IMR-90 (cell line): Measurements from ENCODE around the gene BIK. TPM values are rescaled to one million over a fixed set of nuclear protein-coding genes. Genes with fewer than 3 reads are reported as not detected.

Source experiments
- ATAC-seq: fragments of 200-7000 bp; cut with Tn5 transposase; 2 replicates; pipeline ENCODE4 v1.9.1; 2020; ENCODE audit warnings: low read depth, mild to moderate bottlenecking, moderate library complexity
- BruUV-seq: library from RNA; stranded (reverse); fragments of 400-500 nt; replicated peaks from 2 replicates; lab custom pipeline; 2021; lab: Mats Ljungman, UMichigan
- CTCF ChIA-PET: fragments of 300-600 bp; formaldehyde crosslinking; extraction: SDS; loops from one replicate; lab custom pipeline; 2021; ENCODE audit warnings: antibody characterized with exemption; lab: Yijun Ruan, JAX
- POLR2A ChIA-PET: fragments of 300-600 bp; sonication (Branson Sonifier 250); formaldehyde crosslinking; loops from one replicate; lab custom pipeline; 2022; ENCODE audit warnings: antibody characterized with exemption; ENCODE audit not compliant: unreplicated experiment; lab: Charles Lee
- DNase-seq: peaks from one replicate; pipeline ENCODE4 v3.0.0; 2013
- H2AFZ ChIP-seq: replicated peaks from 2 replicates; pipeline ENCODE3; 2013; ENCODE audit warnings: low read length, mild to moderate bottlenecking; ENCODE audit not compliant: poor library complexity
- H2AK5ac ChIP-seq: 2 replicates; pipeline ENCODE4 v1.6.1; 2013; ENCODE audit warnings: low read depth, low read length, inconsistent platforms
- H2AK9ac ChIP-seq: replicated peaks from 2 replicates; pipeline ENCODE3; 2013; ENCODE audit warnings: mild to moderate bottlenecking, low read depth, low read length, moderate library complexity; ENCODE audit not compliant: poor library complexity
- H2BK120ac ChIP-seq: 2 replicates; pipeline ENCODE4 v1.6.1; 2013; ENCODE audit warnings: low read depth, low read length, inconsistent platforms
- H2BK15ac ChIP-seq: 3 replicates; pipeline ENCODE4 v1.6.1; 2013; ENCODE audit warnings: low read depth, low read length, inconsistent platforms
- H2BK20ac ChIP-seq: 2 replicates; pipeline ENCODE4 v1.6.1; 2013; ENCODE audit warnings: low read depth, mild to moderate bottlenecking, inconsistent platforms, low read length, moderate library complexity
- H2BK5ac ChIP-seq: 2 replicates; pipeline ENCODE4 v1.6.1; 2013; ENCODE audit warnings: mild to moderate bottlenecking, low read depth, low read length, inconsistent platforms; ENCODE audit not compliant: poor library complexity, severe bottlenecking
- H3K14ac ChIP-seq: replicated peaks from 2 replicates; pipeline ENCODE4 v1.6.1; 2013; ENCODE audit warnings: low read depth, low read length, inconsistent platforms
- H3K18ac ChIP-seq: 2 replicates; pipeline ENCODE4 v1.6.1; 2013; ENCODE audit warnings: low read depth, low read length, control low read depth
- H3K23ac ChIP-seq: 2 replicates; pipeline ENCODE4 v1.6.1; 2013; ENCODE audit warnings: low read depth, low read length, inconsistent platforms
- H3K27ac ChIP-seq: 2 replicates; pipeline ENCODE4 v1.5.1; 2013; ENCODE audit warnings: mild to moderate bottlenecking, control low read depth, low read length; ENCODE audit not compliant: insufficient read depth
- H3K27me3 ChIP-seq: 2 replicates; pipeline ENCODE4 v1.6.1; 2013; ENCODE audit warnings: low read length; ENCODE audit not compliant: control insufficient read depth, insufficient read depth
- H3K36me3 ChIP-seq: 2 replicates; pipeline ENCODE4 v1.6.1; 2013; ENCODE audit warnings: low read length, mixed read lengths; ENCODE audit not compliant: control insufficient read depth, insufficient read depth
- H3K4ac ChIP-seq: 2 replicates; pipeline ENCODE4 v1.6.1; 2013; ENCODE audit warnings: low read depth, low read length, inconsistent platforms
- H3K4me1 ChIP-seq: 2 replicates; pipeline ENCODE4 v1.6.1; 2013; ENCODE audit warnings: low read length, mixed read lengths; ENCODE audit not compliant: control insufficient read depth, insufficient read depth
- H3K4me2 ChIP-seq: 2 replicates; pipeline ENCODE4 v1.6.1; 2013; ENCODE audit warnings: low read depth, mild to moderate bottlenecking, control low read depth, low read length, moderate library complexity
- H3K4me3 ChIP-seq: 2 replicates; pipeline ENCODE4 v1.5.1; 2013; ENCODE audit warnings: low read depth, mild to moderate bottlenecking, control low read depth, low read length, moderate library complexity; ENCODE audit not compliant: insufficient read depth
- H3K56ac ChIP-seq: 2 replicates; pipeline ENCODE4 v1.6.1; 2013; ENCODE audit warnings: low read length, inconsistent platforms; ENCODE audit not compliant: insufficient read depth; ENCODE audit errors: extremely low read depth
- H3K79me1 ChIP-seq, 2 experiments: 2 replicates each; pipeline ENCODE4 v1.6.1; 2013; ENCODE audit warnings: low read length in 2 of 2, inconsistent platforms in 1 of 2, low read depth in 1 of 2
- H3K9ac ChIP-seq: 2 replicates; pipeline ENCODE4 v1.6.1; 2013; ENCODE audit warnings: low read depth, low read length, control low read depth
- H3K9me1 ChIP-seq: 2 replicates; pipeline ENCODE4 v1.6.1; 2013; ENCODE audit warnings: low read length, inconsistent platforms; ENCODE audit not compliant: insufficient read depth
- H3K9me3 ChIP-seq: 2 replicates; pipeline ENCODE4 v1.6.1; 2013; ENCODE audit warnings: low read length; ENCODE audit not compliant: control insufficient read depth, insufficient read depth
- H4K20me1 ChIP-seq: 2 replicates; pipeline ENCODE4 v1.6.1; 2013; ENCODE audit warnings: low read length, inconsistent platforms; ENCODE audit not compliant: insufficient read depth
- H4K5ac ChIP-seq: 2 replicates; pipeline ENCODE4 v1.6.1; 2013; ENCODE audit warnings: mild to moderate bottlenecking, low read depth, low read length, control low read depth
- H4K8ac ChIP-seq, 2 experiments: 2 replicates each; pipeline ENCODE4 v1.6.1; 2013; ENCODE audit warnings: low read depth in 2 of 2, low read length in 2 of 2, control low read depth in 1 of 2, inconsistent platforms in 1 of 2
- H4K91ac ChIP-seq: 2 replicates; pipeline ENCODE4 v1.6.1; 2013; ENCODE audit warnings: low read depth, low read length, inconsistent platforms; ENCODE audit not compliant: insufficient read depth
- BHLHE40 ChIP-seq: fragments of 150-350 bp; IDR thresholded peaks from 2 replicates; pipeline ENCODE4 v1.6.1; 2016; ENCODE audit warnings: mild to moderate bottlenecking, low read depth, low read length
- CEBPB ChIP-seq: IDR thresholded peaks from 2 replicates; pipeline ENCODE4 v1.6.1; 2012; ENCODE audit warnings: low read depth, low read length, improper control_type of control experiment
- CHD1 ChIP-seq: IDR thresholded peaks from 2 replicates; pipeline ENCODE4 v1.6.1; 2012; ENCODE audit warnings: low read depth, low read length, improper control_type of control experiment
- CTCF ChIP-seq: conservative IDR thresholded peaks from 2 replicates; pipeline ENCODE4 v1.5.1; 2012; ENCODE audit warnings: mild to moderate bottlenecking, low read depth, low read length, improper control_type of control experiment
- ELK1 ChIP-seq: fragments of 150-350 bp; IDR thresholded peaks from 2 replicates; pipeline ENCODE4 v1.6.1; 2016; ENCODE audit warnings: low read depth, mild to moderate bottlenecking, low read length, moderate library complexity, borderline replicate concordance
- FOS ChIP-seq: fragments of 150-350 bp; IDR thresholded peaks from 2 replicates; pipeline ENCODE4 v1.6.1; 2016; ENCODE audit warnings: low read depth, low read length
- MAFK ChIP-seq: IDR thresholded peaks from 2 replicates; pipeline ENCODE4 v1.6.1; 2012; ENCODE audit warnings: low read depth, low read length, improper control_type of control experiment
- MAZ ChIP-seq: IDR thresholded peaks from 2 replicates; pipeline ENCODE4 v1.6.1; 2012; ENCODE audit warnings: low read depth, mild to moderate bottlenecking, low read length, improper control_type of control experiment, moderate library complexity, borderline replicate concordance
- MXI1 ChIP-seq: IDR thresholded peaks from 2 replicates; pipeline ENCODE4 v1.6.1; 2012; ENCODE audit warnings: low read depth, mild to moderate bottlenecking, low read length, moderate library complexity, borderline replicate concordance
- NFE2L2 ChIP-seq: fragments of 150-350 bp; IDR thresholded peaks from 2 replicates; pipeline ENCODE4 v1.6.1; 2016; ENCODE audit warnings: low read depth, mild to moderate bottlenecking, low read length
- POLR2A ChIP-seq: IDR thresholded peaks from 2 replicates; pipeline ENCODE4 v1.6.1; 2012; ENCODE audit warnings: mild to moderate bottlenecking, low read depth, low read length
- RAD21 ChIP-seq: IDR thresholded peaks from 2 replicates; pipeline ENCODE4 v1.6.1; 2012; ENCODE audit warnings: low read length, improper control_type of control experiment
- RCOR1 ChIP-seq: IDR thresholded peaks from 2 replicates; pipeline ENCODE4 v1.6.1; 2012; ENCODE audit warnings: mild to moderate bottlenecking, low read length, improper control_type of control experiment; ENCODE audit not compliant: insufficient replicate concordance
- RFX5 ChIP-seq: IDR thresholded peaks from 2 replicates; pipeline ENCODE4 v1.8.0; 2012; ENCODE audit warnings: low read depth, mild to moderate bottlenecking, low read length, moderate library complexity
- SMC3 ChIP-seq: fragments of 150-350 bp; IDR thresholded peaks from 2 replicates; pipeline ENCODE4 v1.6.1; 2016; ENCODE audit warnings: low read depth, mild to moderate bottlenecking, antibody characterized with exemption, low read length, moderate library complexity
- USF2 ChIP-seq: fragments of 150-350 bp; IDR thresholded peaks from 2 replicates; pipeline ENCODE4 v1.6.1; 2017; ENCODE audit warnings: mild to moderate bottlenecking, antibody characterized with exemption, low read length, low read depth
- WGBS, 2 experiments: methylation state at CpG; one replicate each; pipeline versions ENCODE4 v1.1.5 to v1.1.7; 2013; ENCODE audit warnings: missing lambda C conversion rate in 2 of 2; ENCODE audit not compliant: insufficient read length in 1 of 2; ENCODE audit errors: extremely low coverage in 2 of 2; 5-methylcytosine and 5-hydroxymethylcytosine counted together
- dilution Hi-C: fragments of 300-500 bp; cut with HindIII; formaldehyde crosslinking; loops from one replicate; pipeline ENCODE4 v1.14.3; 2018; ENCODE audit warnings: low sequenced_read_pairs; ENCODE audit not compliant: unreplicated experiment
- in situ Hi-C: fragments of 300-500 bp; cut with MboI; formaldehyde crosslinking; loops from 3 replicates; pipeline ENCODE4 v1.14.3; 2019; ENCODE audit warnings: low sequenced_read_pairs, inconsistent platforms, mixed read lengths
- intact Hi-C: fragments of 100-400 bp; cut with micrococcal nuclease; formaldehyde crosslinking; loops from 2 replicates; pipeline ENCODE4 v1.10.0; 2022
- polyA plus RNA-seq, 3 experiments: library from polyadenylated mRNA; depleted of rRNA; stranded (reverse); fragments of >200 nt; gene quantifications; 2 replicates each; pipeline ENCODE4 v1.2.3, GENCODE V29; 2012; ENCODE audit warnings: low replicate concordance in 1 of 3
- total RNA-seq: library from RNA; depleted of rRNA; stranded (reverse); fragments of >200 nt; gene quantifications from 2 replicates; pipeline ENCODE4 v1.2.3, GENCODE V29; 2012

Gene BIK
- total and polyA plus RNA-seq, 2 of the 4 experiments (the other 2 are of a cell fraction) = 0.18 TPM; not detected in 1

- TF ChIP-seq CEBPB (no peak), POLR2A (no peak), CTCF (no peak), SMC3 (no peak), MAZ (no peak), BHLHE40 (no peak), ELK1 (no peak), RAD21 (no peak), NFE2L2 (no peak), MXI1 (no peak), MAFK (no peak), FOS (no peak), RCOR1 (no peak), CHD1 (no peak), RFX5 (no peak), USF2 (no peak)
- CTCF ChIA-PET = no interaction called here
- no peak overlapping the region for H3K4ac ChIP-seq
- no peak overlapping the region for H2BK120ac ChIP-seq
- H3K14ac ChIP-seq = no peak overlapping the region
- no peak overlapping the region for H2AK9ac ChIP-seq
- no peak overlapping the region for H3K9ac ChIP-seq
- 80% methylated on average over 1 of the region's 4 CpGs; no CpG with 5 or more reads in 1 of the 2 experiments for WGBS, 2 experiments
- H4K91ac ChIP-seq = no peak overlapping the region
- peaks cover 9% of the 10 kb centered on the region; the same call in 1 of the 2 replicates for H3K9me1 ChIP-seq
- no peaks in the 10 kb centered on the region for H3K4me1 ChIP-seq
- H2AFZ ChIP-seq = no peak overlapping the region
- no peak overlapping the region for H3K56ac ChIP-seq
- no peak overlapping the region for H3K4me3 ChIP-seq
- BruUV-seq = no TSS peak
- no peak overlapping the region for H3K4me2 ChIP-seq
- H3K27ac ChIP-seq = no peak overlapping the region
- no peaks in the 10 kb centered on the region for H3K36me3 ChIP-seq
- POLR2A ChIA-PET = no interaction called here
- no peak overlapping the region for H4K5ac ChIP-seq
- dilution Hi-C loops (no loop called here), intact Hi-C loops (no loop called here), in situ Hi-C loops (no loop called here)
- H3K79me1 ChIP-seq = peaks cover 0 to 4% of the 10 kb centered on the region in 2 experiments; a peak in 1 of 4 replicates
- no peak overlapping the region for H2BK5ac ChIP-seq
- no peak overlapping the region for H2AK5ac ChIP-seq
- H3K27me3 ChIP-seq = no peaks in the 10 kb centered on the region
- no peak overlapping the region for H3K18ac ChIP-seq
- peak; percentile 19 for DNase-seq
- ATAC-seq = no peak
- no peak overlapping the region for H2BK20ac ChIP-seq
- no peak overlapping the region for H3K23ac ChIP-seq
- peaks cover 3% of the 10 kb centered on the region; the same call in 1 of the 2 replicates for H4K20me1 ChIP-seq
- H3K9me3 ChIP-seq = no peaks in the 10 kb centered on the region
- H4K8ac ChIP-seq = no peak overlapping the region
- no peak overlapping the region for H2BK15ac ChIP-seq
Observed at GRCh38 chr22:43081968-43082367, 28.6 kb upstream of the BIK start.
